H9 (cell line): ENCODE data around the gene FGF6. TPM values are rescaled to one million over a fixed set of nuclear protein-coding genes. Genes with fewer than 3 reads are reported as not detected.

Experiments
- DNase-seq: peaks from one replicate; pipeline ENCODE4 v3.0.0-alpha.2; 2017
- H2AFZ ChIP-seq: one replicate; pipeline ENCODE4 v1.6.1; 2013; ENCODE audit warnings: mild to moderate bottlenecking, low read length, control low read depth, moderate library complexity
- H2AK5ac ChIP-seq: 2 replicates; pipeline ENCODE4 v1.6.1; 2013; ENCODE audit warnings: low read length, control low read depth, mixed read lengths; ENCODE audit not compliant: insufficient read length
- H2BK120ac ChIP-seq: one replicate; pipeline ENCODE4 v1.6.1; 2013; ENCODE audit warnings: low read depth, mild to moderate bottlenecking, low read length, control low read depth, inconsistent platforms; ENCODE audit not compliant: poor library complexity, severe bottlenecking
- H2BK12ac ChIP-seq: 2 replicates; pipeline ENCODE4 v1.6.1; 2013; ENCODE audit warnings: low read length, control low read depth, mixed read lengths, low read depth; ENCODE audit not compliant: insufficient read length
- H2BK15ac ChIP-seq: 2 replicates; pipeline ENCODE4 v1.6.1; 2013; ENCODE audit warnings: low read depth, low read length, control low read depth
- H2BK20ac ChIP-seq: one replicate; pipeline ENCODE4 v1.6.1; 2013; ENCODE audit warnings: low read depth, mild to moderate bottlenecking, low read length, control low read depth, inconsistent platforms; ENCODE audit not compliant: poor library complexity, severe bottlenecking
- H2BK5ac ChIP-seq: 2 replicates; pipeline ENCODE4 v1.6.1; 2013; ENCODE audit warnings: low read length, control low read depth, mixed read lengths; ENCODE audit not compliant: insufficient read length
- H3K14ac ChIP-seq: 2 replicates; pipeline ENCODE4 v1.6.1; 2013; ENCODE audit warnings: low read length, control low read depth; ENCODE audit not compliant: insufficient read depth
- H3K18ac ChIP-seq: 2 replicates; pipeline ENCODE4 v1.6.1; 2013; ENCODE audit warnings: low read depth, mild to moderate bottlenecking, mixed read lengths, low read length, control low read depth; ENCODE audit not compliant: insufficient read length
- H3K23ac ChIP-seq: 2 replicates; pipeline ENCODE4 v1.6.1; 2013; ENCODE audit warnings: low read length, control low read depth, mixed read lengths, low read depth; ENCODE audit not compliant: insufficient read length
- H3K23me2 ChIP-seq: 2 replicates; pipeline ENCODE4 v1.6.1; 2013; ENCODE audit warnings: low read depth, mild to moderate bottlenecking, mixed read lengths, low read length, control low read depth; ENCODE audit not compliant: insufficient read length, poor library complexity, severe bottlenecking
- H3K27ac ChIP-seq: 2 replicates; pipeline ENCODE4 v1.5.1; 2013; ENCODE audit warnings: low read length, control low read depth, mixed read lengths, low read depth; ENCODE audit not compliant: insufficient read length
- H3K27me3 ChIP-seq: 2 replicates; pipeline ENCODE4 v1.6.1; 2013; ENCODE audit warnings: low read length, control low read depth, inconsistent platforms; ENCODE audit not compliant: insufficient read depth
- H3K4ac ChIP-seq: 2 replicates; pipeline ENCODE4 v1.6.1; 2013; ENCODE audit warnings: low read depth, mild to moderate bottlenecking, control low read depth, inconsistent platforms, low read length, moderate library complexity
- H3K4me1 ChIP-seq: 2 replicates; pipeline ENCODE4 v1.6.1; 2013; ENCODE audit warnings: low read length, control low read depth, inconsistent platforms; ENCODE audit not compliant: insufficient read depth
- H3K4me2 ChIP-seq: 2 replicates; pipeline ENCODE4 v1.6.1; 2013; ENCODE audit warnings: low read length, control low read depth, mixed read lengths; ENCODE audit not compliant: insufficient read length, insufficient read depth
- H3K56ac ChIP-seq: 2 replicates; pipeline ENCODE4 v1.6.1; 2013; ENCODE audit warnings: low read depth, mild to moderate bottlenecking, mixed read lengths, low read length, control low read depth; ENCODE audit not compliant: insufficient read length
- H3K79me1 ChIP-seq: 2 replicates; pipeline ENCODE4 v1.6.1; 2013; ENCODE audit warnings: low read depth, mild to moderate bottlenecking, moderate library complexity, low read length, control low read depth, inconsistent platforms; ENCODE audit not compliant: insufficient read depth, poor library complexity, severe bottlenecking
- H3K79me2 ChIP-seq: 2 replicates; pipeline ENCODE4 v1.6.1; 2013; ENCODE audit warnings: low read length, control low read depth, inconsistent platforms; ENCODE audit not compliant: insufficient read depth
- H3K9ac ChIP-seq: 2 replicates; pipeline ENCODE4 v1.6.1; 2013; ENCODE audit warnings: low read length, control low read depth, mixed read lengths; ENCODE audit not compliant: insufficient read length; ENCODE audit errors: extremely low read depth
- H3K9me3 ChIP-seq: one replicate; pipeline ENCODE4 v1.6.1; 2013; ENCODE audit warnings: low read depth, low read length, inconsistent platforms; ENCODE audit not compliant: control insufficient read depth
- H3T11ph ChIP-seq: one replicate; pipeline ENCODE4 v1.6.1; 2013; ENCODE audit warnings: mild to moderate bottlenecking, low read length, control low read depth, inconsistent platforms
- H4K20me1 ChIP-seq: one replicate; pipeline ENCODE4 v1.6.1; 2013; ENCODE audit not compliant: control insufficient read depth, insufficient read length, insufficient read depth
- H4K5ac ChIP-seq: 2 replicates; pipeline ENCODE4 v1.6.1; 2013; ENCODE audit warnings: low read depth, mild to moderate bottlenecking, mixed read lengths, low read length, control low read depth; ENCODE audit not compliant: insufficient read length
- H4K8ac ChIP-seq: replicated peaks from 2 replicates; pipeline ENCODE4 v1.6.1; 2013; ENCODE audit warnings: low read length, control low read depth, mixed read lengths, low read depth; ENCODE audit not compliant: insufficient read length
- H4K91ac ChIP-seq: 2 replicates; pipeline ENCODE4 v1.6.1; 2013; ENCODE audit warnings: low read depth, mild to moderate bottlenecking, moderate library complexity, mixed read lengths, low read length, control low read depth; ENCODE audit not compliant: insufficient read length
- H3K27ac Mint-ChIP-seq, 3 experiments: 2 replicates in 2 of 3; 3 replicates in 1 of 3; pipeline ENCODE4 v1.8.0; 2020 to 2021; ENCODE audit warnings: mixed read lengths in 3 of 3, mild to moderate bottlenecking in 1 of 3, moderate library complexity in 1 of 3
- H3K27me3 Mint-ChIP-seq: 2 replicates; pipeline ENCODE4 v1.8.0; 2021; ENCODE audit warnings: low read depth, mild to moderate bottlenecking, moderate library complexity, mixed read lengths
- H3K36me3 Mint-ChIP-seq, 3 experiments: 2 replicates in 2 of 3; 3 replicates in 1 of 3; pipeline ENCODE4 v1.8.0; 2020 to 2021; ENCODE audit warnings: low read depth in 3 of 3, mixed read lengths in 3 of 3; ENCODE audit not compliant: insufficient read depth in 1 of 3
- H3K4me1 Mint-ChIP-seq, 2 experiments: 2 replicates each; pipeline ENCODE4 v1.8.0; 2020; ENCODE audit warnings: mixed read lengths in 2 of 2
- H3K4me3 Mint-ChIP-seq, 2 experiments: 2 replicates in 1 of 2; 3 replicates in 1 of 2; pipeline ENCODE4 v1.8.0; 2020 to 2021; ENCODE audit warnings: mild to moderate bottlenecking in 2 of 2, mixed read lengths in 2 of 2, moderate library complexity in 1 of 2
- H3K9me3 Mint-ChIP-seq, 2 experiments: 2 replicates in 1 of 2; 3 replicates in 1 of 2; pipeline ENCODE4 v1.8.0; 2020; ENCODE audit warnings: mild to moderate bottlenecking in 2 of 2, mixed read lengths in 2 of 2, moderate library complexity in 1 of 2
- WGBS: extraction: QIAGEN DNeasy Blood & Tissue Kit; methylation state at CpG from one replicate; pipeline ENCODE4 v1.1.7; 2013; ENCODE audit warnings: missing lambda C conversion rate, low lambda C conversion rate, mixed read lengths; ENCODE audit not compliant: insufficient read length; ENCODE audit errors: extremely low coverage; 5-methylcytosine and 5-hydroxymethylcytosine counted together
- total RNA-seq: library from RNA; stranded (reverse); gene quantifications from 2 replicates; pipeline ENCODE4 v1.2.1, GENCODE V29; 2021
- TF ChIP-seq, protein P1 (sequence below): fragments of 200-600 bp; sonication (generic); conservative IDR thresholded peaks from 3 replicates; pipeline ENCODE4 v1.8.0; 2021; ENCODE audit warnings: antibody characterized with exemption, mild to moderate bottlenecking

FGF6 gene
- total RNA-seq, 1 experiment from 2014 or later = not detected

DNA sequence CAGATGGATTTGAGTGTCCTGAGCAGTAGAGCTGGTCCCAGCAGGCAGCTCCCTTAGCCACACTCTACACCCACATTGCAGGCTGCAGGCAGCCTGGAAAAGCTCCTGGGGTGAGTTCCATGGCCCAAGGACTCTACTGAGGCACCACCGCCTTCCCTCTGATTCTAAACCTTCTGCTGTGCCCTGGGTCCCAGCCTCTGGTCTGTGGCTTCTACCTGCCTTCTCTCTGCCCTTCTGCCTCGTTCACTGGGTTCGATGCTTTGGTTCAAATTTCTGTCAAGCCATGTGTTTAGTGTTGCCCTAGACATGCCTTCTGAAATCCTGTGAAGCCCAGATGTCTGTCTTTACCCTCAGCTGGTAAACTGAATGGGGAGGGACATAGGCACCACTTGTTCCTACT is 1.5 kb upstream of the FGF6 start:
- Histone ChIP-seq H3K4me1 (peaks cover 14% of the 10 kb centered on the region; the same call in 1 of the 2 replicates), H3K79me1 (no peaks in the 10 kb centered on the region), H3K4me2 (no peak overlapping the region), H4K8ac (no peak overlapping the region), H4K5ac (no peak overlapping the region), H3T11ph (no peak overlapping the region), H2BK5ac (no peak overlapping the region), H4K91ac (no peak overlapping the region), H2BK120ac (no peak overlapping the region), H3K9ac (no peak overlapping the region), H4K20me1 (no peaks in the 10 kb centered on the region), H2BK12ac (no peak overlapping the region), H3K27me3 (no peaks in the 10 kb centered on the region; the same call in 1 of the 2 replicates), H3K9me3 (no peaks in the 10 kb centered on the region), H2AK5ac (no peak overlapping the region), H3K56ac (no peak overlapping the region), H3K23me2 (peaks cover 10% of the 10 kb centered on the region), H3K14ac (no peak overlapping the region), H3K23ac (no peak overlapping the region), H3K27ac (no peak overlapping the region), H2BK20ac (no peak overlapping the region), H2BK15ac (no peak overlapping the region), H3K18ac (no peak overlapping the region), H3K4ac (no peak overlapping the region), H3K79me2 (no peaks in the 10 kb centered on the region), H2AFZ (no peak overlapping the region)
- H3K4me3 Mint-ChIP-seq = no peak overlapping the region
- TF ChIP-seq, protein P1, sequence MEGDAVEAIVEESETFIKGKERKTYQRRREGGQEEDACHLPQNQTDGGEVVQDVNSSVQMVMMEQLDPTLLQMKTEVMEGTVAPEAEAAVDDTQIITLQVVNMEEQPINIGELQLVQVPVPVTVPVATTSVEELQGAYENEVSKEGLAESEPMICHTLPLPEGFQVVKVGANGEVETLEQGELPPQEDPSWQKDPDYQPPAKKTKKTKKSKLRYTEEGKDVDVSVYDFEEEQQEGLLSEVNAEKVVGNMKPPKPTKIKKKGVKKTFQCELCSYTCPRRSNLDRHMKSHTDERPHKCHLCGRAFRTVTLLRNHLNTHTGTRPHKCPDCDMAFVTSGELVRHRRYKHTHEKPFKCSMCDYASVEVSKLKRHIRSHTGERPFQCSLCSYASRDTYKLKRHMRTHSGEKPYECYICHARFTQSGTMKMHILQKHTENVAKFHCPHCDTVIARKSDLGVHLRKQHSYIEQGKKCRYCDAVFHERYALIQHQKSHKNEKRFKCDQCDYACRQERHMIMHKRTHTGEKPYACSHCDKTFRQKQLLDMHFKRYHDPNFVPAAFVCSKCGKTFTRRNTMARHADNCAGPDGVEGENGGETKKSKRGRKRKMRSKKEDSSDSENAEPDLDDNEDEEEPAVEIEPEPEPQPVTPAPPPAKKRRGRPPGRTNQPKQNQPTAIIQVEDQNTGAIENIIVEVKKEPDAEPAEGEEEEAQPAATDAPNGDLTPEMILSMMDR = no peak
- H3K4me1 Mint-ChIP-seq = peaks cover 62 to 77% of the 10 kb centered on the region in 2 experiments
- peaks cover 10% of the 10 kb centered on the region for H3K27me3 Mint-ChIP-seq
- H3K36me3 Mint-ChIP-seq = peaks cover 0 to 11% (median 0%) of the 10 kb centered on the region in 3 experiments; a peak in 2 of 7 replicates
- no CpG with 5 or more reads among the region's 3 CpGs for WGBS
- no peak for DNase-seq
- H3K9me3 Mint-ChIP-seq = peaks cover 0 to 2% of the 10 kb centered on the region in 2 experiments; a peak in 1 of 5 replicates
- H3K27ac Mint-ChIP-seq = peak overlapping the region in 1 of 3 experiments; percentile 41; a peak in 2 of 7 replicates
